GM12891 (cell line): ENCODE measurements around the gene RNF125.

Source experiments
- POLR2A ChIP-seq: IDR thresholded peaks from 2 replicates; pipeline ENCODE4 v1.6.1; 2011; ENCODE audit warnings: low read depth, low read length, control low read depth
- POLR2AphosphoS5 ChIP-seq: IDR thresholded peaks from 2 replicates; pipeline ENCODE4 v1.6.1; 2011; ENCODE audit warnings: low read depth, low read length, control low read depth
- SPI1 ChIP-seq: IDR thresholded peaks from 2 replicates; pipeline ENCODE4 v1.6.1; 2011; ENCODE audit warnings: low read depth, low read length, control low read depth
- TAF1 ChIP-seq: IDR thresholded peaks from 2 replicates; pipeline ENCODE4 v1.6.1; 2011; ENCODE audit warnings: low read depth, low read length, control low read depth

GRCh38 chr18:32029558-32029957, 10.9 kb downstream of the RNF125 start:
- TF ChIP-seq POLR2A (no peak), TAF1 (no peak), POLR2AphosphoS5 (no peak), SPI1 (no peak)
